DLD1 (cell line): ENCODE data around the gene ZRANB1.

Source experiments
- in situ Hi-C: cut with HindIII; loops from 2 replicates; pipeline ENCODE4 v1.10.0; 2017; ENCODE audit warnings: low sequenced_read_pairs

The ZRANB1 gene

GRCh38 chr10:125033146-125033924 lies 91.4 kb downstream of the ZRANB1 start:
- in situ Hi-C loops: no loop called here

- in situ Hi-C loops: no loop called here
Observed at GRCh38 chr10:125034675-125035074, 92.8 kb downstream of the ZRANB1 start.

DNA sequence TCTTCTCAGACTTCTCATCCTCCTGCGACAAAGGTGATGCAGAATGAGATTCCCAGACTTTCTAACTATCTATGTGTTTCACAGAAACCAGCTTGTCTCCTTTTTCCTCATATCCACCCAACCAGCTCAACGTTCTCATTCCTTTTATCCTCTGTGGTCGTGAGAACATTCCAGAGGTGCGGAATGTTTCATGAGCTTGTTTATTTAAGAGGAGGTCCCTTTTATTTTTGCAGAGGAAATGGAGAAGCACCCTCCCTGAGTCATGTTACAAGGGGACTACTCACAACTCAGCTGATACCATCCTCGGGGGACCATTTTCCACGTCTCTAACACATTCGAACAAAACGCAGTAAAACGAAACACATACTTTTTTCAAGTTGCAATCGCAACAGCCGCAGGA lies 93.2 kb downstream of the ZRANB1 start:
- in situ Hi-C loops: no loop called here

- in situ Hi-C loops: no loop called here
Observed at GRCh38 chr10:125035588-125036295, 93.8 kb downstream of the ZRANB1 start.

- in situ Hi-C loops: no loop called here
Observed at GRCh38 chr10:125037145-125037877, 95.4 kb downstream of the ZRANB1 start.
